ENCODE measurements around the gene OR2Y1.

OR2Y1 gene

DNA sequence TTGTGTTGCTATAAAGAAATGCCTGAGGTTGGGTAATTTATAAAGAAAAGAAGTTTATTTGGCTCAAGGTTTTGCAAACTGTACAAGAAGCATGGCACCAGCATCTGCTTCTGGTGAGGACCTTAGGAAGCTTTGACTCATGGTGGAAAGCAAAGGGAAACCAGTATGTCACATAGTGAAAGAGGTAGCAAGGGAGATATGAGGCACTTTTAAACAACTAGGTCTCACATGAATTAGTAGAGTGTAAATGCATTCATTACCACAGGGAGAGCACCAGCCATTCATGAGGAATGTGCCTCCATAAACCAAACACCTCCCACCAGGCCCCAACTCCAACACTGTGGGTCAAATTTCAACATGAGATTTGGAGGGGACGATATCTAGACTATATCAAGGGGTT is 40.8 kb downstream of the OR2Y1 start:
- no peak overlapping the region for H3K27ac ChIP-seq
- TF ChIP-seq, protein P1, sequence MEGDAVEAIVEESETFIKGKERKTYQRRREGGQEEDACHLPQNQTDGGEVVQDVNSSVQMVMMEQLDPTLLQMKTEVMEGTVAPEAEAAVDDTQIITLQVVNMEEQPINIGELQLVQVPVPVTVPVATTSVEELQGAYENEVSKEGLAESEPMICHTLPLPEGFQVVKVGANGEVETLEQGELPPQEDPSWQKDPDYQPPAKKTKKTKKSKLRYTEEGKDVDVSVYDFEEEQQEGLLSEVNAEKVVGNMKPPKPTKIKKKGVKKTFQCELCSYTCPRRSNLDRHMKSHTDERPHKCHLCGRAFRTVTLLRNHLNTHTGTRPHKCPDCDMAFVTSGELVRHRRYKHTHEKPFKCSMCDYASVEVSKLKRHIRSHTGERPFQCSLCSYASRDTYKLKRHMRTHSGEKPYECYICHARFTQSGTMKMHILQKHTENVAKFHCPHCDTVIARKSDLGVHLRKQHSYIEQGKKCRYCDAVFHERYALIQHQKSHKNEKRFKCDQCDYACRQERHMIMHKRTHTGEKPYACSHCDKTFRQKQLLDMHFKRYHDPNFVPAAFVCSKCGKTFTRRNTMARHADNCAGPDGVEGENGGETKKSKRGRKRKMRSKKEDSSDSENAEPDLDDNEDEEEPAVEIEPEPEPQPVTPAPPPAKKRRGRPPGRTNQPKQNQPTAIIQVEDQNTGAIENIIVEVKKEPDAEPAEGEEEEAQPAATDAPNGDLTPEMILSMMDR (conservative IDR thresholded peaks at IDR 0.05): no peak

DNA sequence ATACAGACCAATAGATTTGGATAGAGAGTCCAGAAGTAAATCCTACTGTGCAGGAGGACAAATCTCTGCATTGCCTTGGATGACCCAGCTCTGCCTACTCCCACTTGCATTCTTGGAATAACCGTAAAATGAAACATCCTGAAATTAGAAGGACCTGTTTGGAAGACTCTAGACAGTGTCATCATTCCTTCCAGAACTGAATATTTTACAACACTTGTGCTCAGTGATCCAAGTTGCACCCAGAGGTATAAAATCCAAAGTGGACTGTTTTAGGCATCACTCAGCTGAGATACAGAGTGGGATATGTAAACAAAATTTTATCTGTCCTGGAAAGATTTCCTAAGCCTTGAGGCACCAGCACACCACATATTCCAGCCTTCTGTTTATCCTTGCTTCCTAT is 43.7 kb downstream of the OR2Y1 start:
- TF ChIP-seq, protein P1 (conservative IDR thresholded peaks at IDR 0.05): no peak
- no peak overlapping the region for H3K27ac ChIP-seq

DNA sequence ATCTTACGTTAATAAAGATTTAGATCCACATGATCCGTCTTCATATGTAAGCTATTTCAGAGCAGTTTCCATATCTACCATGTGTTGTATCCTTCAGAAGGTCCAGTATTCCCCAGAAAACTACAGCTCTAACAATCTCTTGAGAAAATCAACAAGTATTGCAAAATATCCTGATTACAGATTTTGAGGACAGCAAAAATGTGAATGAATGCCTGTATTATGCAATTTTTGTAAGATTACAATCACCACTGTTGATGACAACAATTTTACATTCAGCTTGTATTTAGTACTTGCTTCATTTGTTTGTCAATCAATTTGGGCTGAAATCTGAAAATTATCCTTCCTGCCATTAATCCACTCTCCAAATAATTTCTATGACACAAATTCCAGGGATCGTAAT is 47.4 kb downstream of the OR2Y1 start:
- TF ChIP-seq, protein P1 (conservative IDR thresholded peaks at IDR 0.05): no peak
- no peak overlapping the region for H3K27ac ChIP-seq

DNA sequence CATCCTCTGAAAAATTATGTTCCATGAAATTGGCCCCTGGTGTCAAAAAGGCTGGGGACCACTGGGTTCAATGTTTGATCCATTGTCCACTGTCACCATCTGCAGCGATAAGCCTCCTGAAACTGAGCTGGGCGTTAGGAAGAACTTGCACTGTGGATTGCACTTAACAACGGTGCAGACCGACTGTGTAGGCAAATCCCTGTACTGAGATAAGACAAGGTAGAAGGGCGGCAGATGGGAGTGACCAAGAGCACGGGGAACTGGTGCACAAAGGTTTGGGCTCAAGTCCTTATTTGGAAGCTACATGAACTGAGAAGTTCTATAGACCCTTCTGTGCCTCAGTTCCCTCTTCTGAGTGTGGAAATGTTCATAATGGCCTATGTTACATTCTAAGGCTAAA is 48.8 kb downstream of the OR2Y1 start:
- H3K27ac ChIP-seq: no peak overlapping the region
- TF ChIP-seq, protein P1 (conservative IDR thresholded peaks at IDR 0.05): no peak

DNA sequence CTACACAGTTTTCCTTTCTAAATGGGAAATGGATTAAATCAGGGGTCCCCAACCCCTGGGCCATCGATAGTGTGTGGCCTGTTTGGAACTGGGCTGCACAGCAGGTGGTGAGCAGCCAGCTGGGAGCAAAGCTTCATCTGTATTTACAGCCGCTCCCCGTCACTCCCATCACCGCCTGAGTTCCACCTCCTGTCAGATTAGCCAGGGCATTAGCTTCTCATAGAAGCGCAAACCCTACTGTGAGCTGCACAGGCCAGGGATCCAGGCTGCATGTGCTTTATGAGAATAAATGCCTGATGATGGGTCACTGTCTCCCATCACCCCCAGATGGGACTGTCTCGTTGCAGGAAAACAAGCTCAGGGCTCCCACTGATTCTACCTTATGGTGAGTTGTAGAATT is 49.3 kb downstream of the OR2Y1 start:
- H3K27ac ChIP-seq: no peak overlapping the region
- TF ChIP-seq, protein P1 (conservative IDR thresholded peaks at IDR 0.05): no peak

DNA sequence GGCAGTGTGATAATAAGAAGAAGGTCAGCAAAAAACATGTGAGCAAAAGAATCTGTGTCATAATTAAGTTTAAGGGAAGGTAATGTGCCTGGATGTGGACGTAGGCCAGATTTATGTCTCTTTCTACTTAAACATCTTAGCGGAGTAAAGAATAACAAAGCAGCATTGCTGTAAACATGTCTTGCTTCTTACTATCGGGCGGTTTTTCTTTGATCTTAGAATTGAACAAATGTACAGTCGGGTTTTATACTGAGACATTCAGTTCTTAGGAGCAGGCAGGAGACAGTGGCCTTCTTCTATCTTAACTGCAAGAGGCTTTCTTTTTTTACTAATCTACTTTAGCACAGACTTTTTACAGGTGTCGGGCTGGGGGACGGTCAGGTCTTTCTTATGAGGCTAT is 50.1 kb downstream of the OR2Y1 start:
- TF ChIP-seq, protein P1 (conservative IDR thresholded peaks at IDR 0.05): no peak
- H3K27ac ChIP-seq: no peak overlapping the region
